Peyer's patch (tissue), 4 donors: Measurements from ENCODE around the gene F7.

Source experiments
- CTCF ChIP-seq, 6 experiments: fragments of 450-650 bp in 4 of 6; fragments of 200-600 bp in 2 of 6; sonication (generic) in 1 of 6; IDR thresholded peaks; one replicate each; pipeline ENCODE4 v1.5.1; 2017 to 2019; ENCODE audit warnings: antibody characterized with exemption in 6 of 6, mild to moderate bottlenecking in 3 of 6, moderate library complexity in 1 of 6
- POLR2A ChIP-seq, 2 donors: fragments of 450-650 bp; IDR thresholded peaks; one replicate each; pipeline ENCODE4 v1.5.1; 2017; ENCODE audit warnings: antibody characterized with exemption in 2 of 2, mild to moderate bottlenecking in 2 of 2, moderate library complexity in 2 of 2

- no peak for TF ChIP-seq CTCF (IDR thresholded peaks at IDR 0.05)
- TF ChIP-seq POLR2A (IDR thresholded peaks at IDR 0.05), result no peak
Measured at GRCh38 chr13:113138792-113139551, 33.4 kb downstream of the F7 start.
